GM21619 (cell line): ENCODE data around the gene LGALS3BP.
"Not testable (repeated sequence)": the region's sequence is repeated elsewhere in the genome, so short reads cannot be mapped to it uniquely, and the experiment has no call there.

Source experiments
- ATAC-seq: cut with Tn5 transposase; IDR thresholded peaks from one replicate; pipeline ENCODE4 v1.9.1; 2021; ENCODE audit not compliant: unreplicated experiment

The LGALS3BP gene

GRCh38 chr17:78965491-78965924, 14.2 kb downstream of the LGALS3BP start:
- no peak for ATAC-seq

GRCh38 chr17:78963378-78963777, 16.3 kb downstream of the LGALS3BP start:
- no peak for ATAC-seq

GRCh38 chr17:78962984-78963348, 16.8 kb downstream of the LGALS3BP start:
- ATAC-seq = not testable (repeated sequence)

GRCh38 chr17:78962345-78962983, 17.3 kb downstream of the LGALS3BP start:
- no peak for ATAC-seq

- ATAC-seq = no peak
Observed at GRCh38 chr17:78961571-78961970, 18.2 kb downstream of the LGALS3BP start.

- ATAC-seq = no peak
Observed at GRCh38 chr17:78960928-78961327, 18.8 kb downstream of the LGALS3BP start.

- no peak for ATAC-seq
Observed at GRCh38 chr17:78959803-78960202, 19.9 kb downstream of the LGALS3BP start.

GRCh38 chr17:78958641-78959127, 21.0 kb downstream of the LGALS3BP start:
- no peak for ATAC-seq

GRCh38 chr17:78957128-78957527, 22.6 kb downstream of the LGALS3BP start:
- ATAC-seq = no peak

- no peak for ATAC-seq
Observed at GRCh38 chr17:78956254-78956653, 23.5 kb downstream of the LGALS3BP start.

- ATAC-seq = no peak
Observed at GRCh38 chr17:78954684-78955083, 25.0 kb downstream of the LGALS3BP start.

- no peak for ATAC-seq
Observed at GRCh38 chr17:78953356-78954350, 26.1 kb downstream of the LGALS3BP start.

GRCh38 chr17:78952706-78953105, 27.0 kb downstream of the LGALS3BP start:
- no peak for ATAC-seq

- no peak for ATAC-seq
Observed at GRCh38 chr17:78951967-78952551, 27.7 kb downstream of the LGALS3BP start.

- ATAC-seq = no peak
Observed at GRCh38 chr17:78950870-78951269, 28.9 kb downstream of the LGALS3BP start.

GRCh38 chr17:78947235-78948149, 32.2 kb downstream of the LGALS3BP start:
- ATAC-seq = no peak

- no peak for ATAC-seq
Observed at GRCh38 chr17:78946631-78947030, 33.1 kb downstream of the LGALS3BP start.

GRCh38 chr17:78946131-78946530, 33.6 kb downstream of the LGALS3BP start:
- ATAC-seq = no peak

GRCh38 chr17:78945455-78945854, 34.3 kb downstream of the LGALS3BP start:
- not testable (repeated sequence) for ATAC-seq

GRCh38 chr17:78944956-78945355, 34.8 kb downstream of the LGALS3BP start:
- no peak for ATAC-seq
